Fibroblast of mammary gland (primary cell): Measurements from ENCODE around the gene UBAP2.

Source experiments
- DNase-seq: peaks from one replicate; pipeline ENCODE4 v3.0.0-alpha.2; 2010; ENCODE audit warnings: low read depth
- H3K4me3 ChIP-seq: 2 replicates; pipeline ENCODE4 v1.5.1; 2011; ENCODE audit warnings: low read depth, mild to moderate bottlenecking, low read length, moderate library complexity; ENCODE audit not compliant: control insufficient read depth
- TF ChIP-seq, protein P1 (sequence below): conservative IDR thresholded peaks from 2 replicates; pipeline ENCODE4 v1.5.1; 2011; ENCODE audit warnings: low read depth, low read length, inconsistent platforms; ENCODE audit not compliant: control insufficient read depth, insufficient read depth

The UBAP2 gene

DNA sequence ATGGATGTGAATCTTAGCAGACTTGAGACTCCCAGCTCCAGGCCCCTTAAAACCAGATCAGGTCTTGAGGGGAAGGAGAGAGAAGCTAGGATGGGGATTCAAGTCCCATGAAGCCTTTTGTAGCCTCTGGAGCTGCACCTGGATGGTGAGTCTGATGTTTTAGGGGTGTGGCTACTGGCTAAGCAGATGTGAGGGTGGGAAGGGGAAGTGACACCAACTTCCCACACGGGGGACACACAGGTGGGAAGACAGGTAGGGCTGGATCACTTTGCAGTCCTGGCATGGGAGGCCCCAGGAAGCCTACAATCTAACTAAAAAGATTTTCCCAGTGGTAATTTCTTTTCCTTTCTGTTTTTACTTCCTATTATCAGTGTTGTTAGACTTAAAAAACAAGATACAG, 38.7 kb upstream of the UBAP2 start:
- TF ChIP-seq, protein P1, sequence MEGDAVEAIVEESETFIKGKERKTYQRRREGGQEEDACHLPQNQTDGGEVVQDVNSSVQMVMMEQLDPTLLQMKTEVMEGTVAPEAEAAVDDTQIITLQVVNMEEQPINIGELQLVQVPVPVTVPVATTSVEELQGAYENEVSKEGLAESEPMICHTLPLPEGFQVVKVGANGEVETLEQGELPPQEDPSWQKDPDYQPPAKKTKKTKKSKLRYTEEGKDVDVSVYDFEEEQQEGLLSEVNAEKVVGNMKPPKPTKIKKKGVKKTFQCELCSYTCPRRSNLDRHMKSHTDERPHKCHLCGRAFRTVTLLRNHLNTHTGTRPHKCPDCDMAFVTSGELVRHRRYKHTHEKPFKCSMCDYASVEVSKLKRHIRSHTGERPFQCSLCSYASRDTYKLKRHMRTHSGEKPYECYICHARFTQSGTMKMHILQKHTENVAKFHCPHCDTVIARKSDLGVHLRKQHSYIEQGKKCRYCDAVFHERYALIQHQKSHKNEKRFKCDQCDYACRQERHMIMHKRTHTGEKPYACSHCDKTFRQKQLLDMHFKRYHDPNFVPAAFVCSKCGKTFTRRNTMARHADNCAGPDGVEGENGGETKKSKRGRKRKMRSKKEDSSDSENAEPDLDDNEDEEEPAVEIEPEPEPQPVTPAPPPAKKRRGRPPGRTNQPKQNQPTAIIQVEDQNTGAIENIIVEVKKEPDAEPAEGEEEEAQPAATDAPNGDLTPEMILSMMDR: no peak
- no peak overlapping the region for H3K4me3 ChIP-seq
- DNase-seq: no peak

DNA sequence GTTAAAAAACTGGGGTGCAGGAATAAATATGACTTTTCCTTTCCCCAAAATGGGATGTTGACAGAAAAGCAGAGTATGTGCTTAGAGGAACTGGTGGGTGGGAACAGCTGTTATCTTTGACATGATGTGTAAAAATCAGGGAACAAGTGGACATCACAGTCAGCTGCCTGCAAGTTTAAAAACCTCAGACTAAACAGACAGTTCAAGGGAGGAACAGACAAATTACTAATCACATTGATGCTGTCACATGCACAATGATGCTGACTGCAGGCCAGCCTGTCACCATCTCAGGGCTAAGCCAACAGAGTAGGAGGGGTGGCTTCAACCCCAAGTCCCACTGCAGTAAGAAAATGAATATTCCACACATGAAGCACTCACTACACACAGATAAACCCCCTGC, 38.2 kb upstream of the UBAP2 start:
- TF ChIP-seq, protein P1: no peak
- DNase-seq: no peak
- no peak overlapping the region for H3K4me3 ChIP-seq

DNA sequence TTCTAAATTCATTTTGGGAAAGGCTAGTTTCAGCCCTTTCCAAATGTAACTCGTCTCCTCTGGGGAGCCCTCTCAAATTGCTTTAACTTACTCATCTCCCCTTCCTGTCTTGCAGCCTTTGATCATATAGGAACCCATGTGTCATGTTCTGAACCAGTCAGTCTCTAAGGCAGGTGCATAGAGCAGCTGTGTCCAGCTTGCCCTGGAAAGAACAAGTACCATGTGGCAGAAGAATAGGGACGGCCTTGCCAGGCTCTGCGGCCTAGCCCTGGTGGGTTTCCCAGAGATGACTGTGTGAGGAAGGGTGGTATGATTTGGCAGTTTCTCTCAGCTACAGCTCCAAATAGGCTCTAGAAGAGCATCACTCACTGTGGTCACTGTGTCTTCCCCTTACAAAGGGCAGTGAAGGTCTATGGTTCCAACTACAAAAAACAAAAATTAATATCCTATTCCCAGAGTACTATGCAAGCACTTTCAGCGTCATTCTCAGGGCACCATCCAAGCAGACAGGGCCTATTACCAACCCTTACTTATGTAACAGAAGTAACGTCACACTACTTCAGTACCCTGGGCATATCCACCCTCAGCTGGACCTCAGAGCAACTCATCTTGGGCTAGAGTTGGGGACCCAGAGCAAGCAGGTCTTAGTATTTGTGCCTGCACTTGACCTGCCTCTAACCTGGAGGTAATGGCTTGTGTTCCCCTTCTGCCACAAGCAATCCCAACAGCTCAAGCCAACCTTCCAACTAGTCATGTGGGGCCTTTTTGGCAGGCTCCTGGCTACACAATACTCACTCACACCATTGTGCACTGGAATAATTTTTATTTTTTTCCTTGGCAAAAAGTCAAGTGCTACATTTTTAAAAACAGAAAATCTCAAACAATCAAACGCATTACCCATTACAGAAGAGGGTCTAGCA, 37.2 kb upstream of the UBAP2 start:
- TF ChIP-seq, protein P1: no peak
- peak; percentile 14 for DNase-seq
- no peak overlapping the region for H3K4me3 ChIP-seq

DNA sequence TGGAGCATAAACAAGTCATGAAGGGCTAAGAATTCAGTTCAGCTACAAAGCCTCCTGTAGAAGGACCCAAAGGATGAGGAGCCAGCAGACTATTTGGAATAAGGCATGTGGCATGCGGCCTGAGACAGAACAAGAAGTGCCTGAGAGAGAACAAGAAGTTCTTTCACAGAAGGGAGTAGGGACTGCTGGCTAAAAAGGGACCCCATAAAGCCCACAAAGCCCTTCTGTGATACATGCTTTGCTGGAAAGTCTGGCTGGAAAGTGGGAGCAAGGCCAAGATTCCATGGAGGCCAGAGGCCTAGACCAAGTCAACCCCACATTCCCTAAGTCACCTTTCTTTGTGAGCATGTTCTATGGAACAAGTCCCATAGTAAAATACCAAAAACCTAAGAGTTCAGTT, 35.9 kb upstream of the UBAP2 start:
- no peak for DNase-seq
- H3K4me3 ChIP-seq: no peak overlapping the region
- TF ChIP-seq, protein P1: no peak

DNA sequence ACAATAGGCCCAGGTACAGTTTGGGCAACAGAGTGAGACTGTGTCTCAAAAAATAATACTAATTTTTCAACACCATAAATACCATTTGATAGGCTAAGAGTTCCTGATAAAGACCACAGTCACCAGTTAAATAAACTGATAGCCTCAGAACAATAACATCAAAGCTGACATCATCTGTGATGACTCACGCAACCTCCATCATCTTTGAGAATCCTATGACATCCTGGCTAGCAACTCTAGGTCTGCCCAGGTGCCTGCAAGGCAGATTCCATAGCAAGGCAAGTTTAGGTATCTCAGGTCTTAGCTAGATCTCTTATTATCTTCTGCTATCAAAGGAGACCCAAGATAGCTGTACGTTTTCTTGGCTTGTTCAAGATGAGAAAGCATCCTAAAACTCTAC, 30.5 kb upstream of the UBAP2 start:
- TF ChIP-seq, protein P1: no peak
- no peak overlapping the region for H3K4me3 ChIP-seq
- DNase-seq: peak; percentile 59

DNA sequence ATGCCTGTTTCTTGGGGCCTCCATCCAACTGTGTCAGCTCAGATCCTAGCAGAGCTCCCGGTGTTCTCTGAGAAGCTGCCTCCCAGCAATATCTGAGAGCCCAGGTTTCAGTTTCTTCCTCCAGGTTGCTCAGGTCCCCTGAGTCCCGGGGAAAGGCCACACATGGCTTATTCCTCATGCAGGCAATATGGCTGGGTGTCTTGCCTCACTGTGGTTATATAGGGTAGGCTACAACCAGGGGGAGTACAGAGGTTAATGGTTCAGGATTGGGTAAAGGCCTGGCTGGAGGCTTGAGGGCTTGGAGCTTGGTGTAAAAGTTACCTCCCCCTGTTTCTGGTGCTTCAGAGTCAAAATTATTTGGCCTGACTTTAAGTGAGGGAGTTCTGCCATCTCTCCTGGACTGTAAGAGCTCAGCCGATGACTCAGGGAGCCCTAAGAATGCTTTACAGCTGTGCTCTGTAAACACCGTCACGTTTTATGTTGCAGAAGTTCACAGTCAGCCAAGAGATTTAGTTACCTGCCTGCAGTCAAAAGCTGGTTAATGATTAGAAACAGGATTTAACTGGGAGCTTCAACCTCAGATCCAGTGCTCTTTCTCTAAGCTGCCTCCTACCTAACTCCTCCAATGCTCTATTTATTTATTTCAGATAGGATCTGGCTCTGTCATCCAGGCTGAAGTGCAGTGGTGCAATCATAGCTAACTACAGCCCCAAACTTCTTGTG, 24.3 kb upstream of the UBAP2 start:
- DNase-seq: peak; percentile 87
- H3K4me3 ChIP-seq: no peak overlapping the region
- TF ChIP-seq, protein P1: no peak
